ENCODE data around the gene OGA. TPM values are rescaled to one million over a fixed set of nuclear protein-coding genes. Genes with fewer than 3 reads are reported as not detected.

The OGA gene
- total and polyA plus RNA-seq, 3 donors from 2014 or later = 93.3 to 215 (median 161) TPM

GRCh38 chr10:101749047-101750016 lies 68.9 kb downstream of the OGA start:
- intact Hi-C loops (cut with DNase I; ENCODE audit: low total_unique reads) = no loop called here
- no peak overlapping the region for H3K27ac ChIP-seq
- no peaks in the 10 kb centered on the region for H3K36me3 ChIP-seq (ENCODE audit: low read depth, missing control alignments)
- 74 to 81% methylated on average over 19 of the region's 19 CpGs for WGBS, 2 donors
- no peaks in the 10 kb centered on the region for H3K4me1 ChIP-seq
- no peak overlapping the region for H3K4me3 ChIP-seq
- no peak for DNase-seq
- TF ChIP-seq POLR2A (IDR thresholded peaks at IDR 0.05) = no peak
- no peak for TF ChIP-seq CTCF (IDR thresholded peaks at IDR 0.05)
- no peaks in the 10 kb centered on the region for H3K9me3 ChIP-seq
- H3K27me3 ChIP-seq = no peaks in the 10 kb centered on the region

DNA sequence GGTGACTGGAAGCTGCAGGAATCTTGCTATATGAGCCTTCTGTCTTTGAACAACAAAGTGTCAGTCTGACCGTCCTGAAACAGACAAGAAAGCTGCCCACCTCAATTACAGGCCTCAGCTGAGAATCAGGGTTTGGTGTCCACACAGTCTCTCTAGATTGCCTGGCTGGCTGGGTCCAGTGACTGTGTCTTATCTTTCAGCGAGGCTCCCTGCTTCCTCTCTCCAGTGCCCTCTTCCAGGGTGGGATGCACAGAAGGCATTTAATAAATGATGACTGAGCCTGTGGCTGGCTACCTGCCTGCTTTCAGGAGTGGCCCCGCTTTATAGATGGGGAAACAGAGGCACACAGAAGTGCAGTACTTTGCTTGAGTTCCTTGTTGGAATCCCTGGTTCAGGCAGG lies 69.7 kb downstream of the OGA start:
- Histone ChIP-seq H3K9me3 (no peaks in the 10 kb centered on the region), H3K36me3 (ENCODE audit: low read depth, missing control alignments) (no peaks in the 10 kb centered on the region), H3K4me1 (no peaks in the 10 kb centered on the region), H3K4me3 (no peak overlapping the region), H3K27ac (no peak overlapping the region), H3K27me3 (no peaks in the 10 kb centered on the region)
- intact Hi-C loops (cut with DNase I; ENCODE audit: low total_unique reads) = no loop called here
- no peak for TF ChIP-seq CTCF (IDR thresholded peaks at IDR 0.05)
- no peak for TF ChIP-seq POLR2A (IDR thresholded peaks at IDR 0.05)
- no peak for DNase-seq
- WGBS, 2 donors = 82 to 87% methylated on average over 3 of the region's 3 CpGs

DNA sequence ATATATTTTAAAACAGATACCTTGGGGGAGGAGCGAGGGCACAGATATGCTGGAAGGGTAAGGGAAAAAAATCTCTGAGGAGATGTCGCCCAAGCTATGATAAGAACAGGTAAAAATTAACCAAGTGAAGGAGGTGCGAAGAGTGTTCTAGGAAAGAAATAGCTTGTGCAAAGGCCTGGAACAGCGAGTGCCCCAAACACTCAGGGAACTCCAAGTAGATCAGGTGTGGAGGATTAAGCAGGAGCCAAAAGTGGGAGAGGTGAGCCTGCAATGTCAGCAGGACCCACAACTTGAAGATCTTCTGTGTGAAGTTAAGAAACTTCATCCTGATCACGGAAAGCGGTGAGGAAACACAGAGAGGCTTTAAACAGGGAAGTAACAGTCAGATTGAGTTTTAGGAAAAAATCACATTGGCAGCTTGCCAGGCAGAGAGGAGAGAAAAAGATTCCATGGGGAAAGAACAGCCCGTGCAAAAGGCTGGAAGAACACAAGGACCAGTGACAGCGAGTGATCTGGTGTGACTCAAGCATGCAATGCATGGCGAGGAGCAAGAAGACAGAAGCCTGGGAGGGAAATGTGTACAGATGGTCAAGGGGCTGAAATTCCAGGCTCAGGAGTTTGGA lies 73.1 kb downstream of the OGA start:
- Histone ChIP-seq H3K36me3 (ENCODE audit: low read depth, missing control alignments) (no peaks in the 10 kb centered on the region), H3K9me3 (no peaks in the 10 kb centered on the region), H3K4me1 (no peaks in the 10 kb centered on the region), H3K27me3 (no peaks in the 10 kb centered on the region), H3K4me3 (no peak overlapping the region), H3K27ac (no peak overlapping the region)
- TF ChIP-seq POLR2A (IDR thresholded peaks at IDR 0.05) (no peak), CTCF (IDR thresholded peaks at IDR 0.05) (no peak)
- 61 to 70% methylated on average over 9 of the region's 9 CpGs for WGBS, 2 donors
- no peak for DNase-seq
- intact Hi-C loops (cut with DNase I; ENCODE audit: low total_unique reads) = no loop called here

DNA sequence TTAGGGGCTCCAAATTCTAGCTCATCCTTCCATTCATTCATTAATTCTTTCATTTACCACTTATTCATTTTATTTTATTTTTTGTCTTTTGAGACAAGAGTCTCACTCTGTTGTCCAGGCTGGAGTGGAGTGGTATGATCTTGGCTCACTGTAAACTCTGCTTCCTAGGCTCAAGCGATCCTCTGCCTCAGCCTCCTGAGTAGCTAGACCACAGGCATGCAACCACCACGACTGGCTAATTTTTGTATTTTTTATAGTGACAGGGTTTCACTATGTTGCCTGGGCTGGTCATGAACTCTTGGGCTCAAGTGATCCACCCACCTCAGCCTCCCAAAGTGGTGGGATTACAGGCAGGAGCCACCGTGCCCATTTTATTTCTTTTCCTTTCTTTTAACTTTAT lies 74.0 kb downstream of the OGA start:
- 80 to 87% methylated on average over 3 of the region's 3 CpGs for WGBS, 2 donors
- no peaks in the 10 kb centered on the region for H3K4me1 ChIP-seq
- no peak overlapping the region for H3K4me3 ChIP-seq
- intact Hi-C loops (cut with DNase I; ENCODE audit: low total_unique reads) = no loop called here
- H3K27me3 ChIP-seq = no peaks in the 10 kb centered on the region
- no peak for TF ChIP-seq POLR2A (IDR thresholded peaks at IDR 0.05)
- TF ChIP-seq CTCF (IDR thresholded peaks at IDR 0.05) = no peak
- no peak overlapping the region for H3K27ac ChIP-seq
- no peaks in the 10 kb centered on the region for H3K36me3 ChIP-seq (ENCODE audit: low read depth, missing control alignments)
- H3K9me3 ChIP-seq = no peaks in the 10 kb centered on the region
- no peak for DNase-seq

Data from testis (tissue), 3 donors.